ENCODE data around the gene COQ7.
A peak's percentile ranks its signal among the peaks of the same experiment; 100 is the strongest.

COQ7 gene

GRCh38 chr16:19086322-19087199, 19.1 kb downstream of the COQ7 start:
- ATAC-seq, result peak; percentile 88 to 96

DNA sequence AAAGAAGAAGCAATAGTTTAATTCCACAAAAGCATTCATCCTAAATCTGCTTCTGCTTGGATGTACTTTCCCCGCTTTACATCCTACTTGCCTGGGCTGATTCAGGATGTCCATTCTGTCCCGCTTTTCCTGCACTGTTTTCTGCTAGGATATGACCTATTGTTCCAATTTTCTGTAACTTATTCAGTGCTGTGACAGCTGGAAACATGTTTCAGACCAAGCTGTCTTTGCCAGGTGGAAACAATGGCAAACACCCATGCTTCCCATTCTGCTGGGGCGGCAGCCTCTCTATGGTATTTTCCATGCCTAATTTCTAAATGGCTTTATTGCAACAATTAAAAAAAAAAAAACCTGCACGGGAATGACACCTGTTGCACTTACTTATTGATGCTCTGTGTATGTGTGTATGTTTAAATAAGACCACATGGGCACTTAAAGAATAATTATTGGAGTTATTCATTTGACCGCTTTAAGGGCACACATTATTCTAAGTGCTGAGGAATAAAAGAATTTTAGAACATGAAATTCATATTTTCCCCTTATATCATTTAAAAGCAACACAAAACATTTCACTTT, 21.0 kb downstream of the COQ7 start:
- no peak for ATAC-seq

- no peak for ATAC-seq
These were observed 22.1 kb downstream of the COQ7 start for GRCh38 chr16:19089410-19089955.

DNA sequence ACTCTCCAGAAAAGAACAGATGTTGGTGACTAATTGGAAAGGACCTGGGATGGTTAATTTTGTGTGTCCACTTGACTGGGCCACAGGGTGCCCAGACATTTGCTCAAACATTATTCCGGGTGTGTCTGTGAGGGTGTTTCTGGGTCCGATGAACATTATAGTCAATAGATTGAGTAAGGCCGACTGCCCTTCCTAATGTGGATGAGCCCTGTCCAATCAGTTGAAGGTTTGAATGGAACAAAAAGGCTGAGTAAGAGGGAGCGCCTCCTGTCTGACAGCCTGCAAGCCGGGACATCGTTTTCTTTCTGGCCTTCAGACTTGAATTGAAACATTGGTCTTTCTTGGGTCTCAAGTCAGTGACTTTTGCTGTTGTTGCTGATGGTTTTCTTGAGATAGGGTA, 23.5 kb downstream of the COQ7 start:
- ATAC-seq, result no peak

DNA sequence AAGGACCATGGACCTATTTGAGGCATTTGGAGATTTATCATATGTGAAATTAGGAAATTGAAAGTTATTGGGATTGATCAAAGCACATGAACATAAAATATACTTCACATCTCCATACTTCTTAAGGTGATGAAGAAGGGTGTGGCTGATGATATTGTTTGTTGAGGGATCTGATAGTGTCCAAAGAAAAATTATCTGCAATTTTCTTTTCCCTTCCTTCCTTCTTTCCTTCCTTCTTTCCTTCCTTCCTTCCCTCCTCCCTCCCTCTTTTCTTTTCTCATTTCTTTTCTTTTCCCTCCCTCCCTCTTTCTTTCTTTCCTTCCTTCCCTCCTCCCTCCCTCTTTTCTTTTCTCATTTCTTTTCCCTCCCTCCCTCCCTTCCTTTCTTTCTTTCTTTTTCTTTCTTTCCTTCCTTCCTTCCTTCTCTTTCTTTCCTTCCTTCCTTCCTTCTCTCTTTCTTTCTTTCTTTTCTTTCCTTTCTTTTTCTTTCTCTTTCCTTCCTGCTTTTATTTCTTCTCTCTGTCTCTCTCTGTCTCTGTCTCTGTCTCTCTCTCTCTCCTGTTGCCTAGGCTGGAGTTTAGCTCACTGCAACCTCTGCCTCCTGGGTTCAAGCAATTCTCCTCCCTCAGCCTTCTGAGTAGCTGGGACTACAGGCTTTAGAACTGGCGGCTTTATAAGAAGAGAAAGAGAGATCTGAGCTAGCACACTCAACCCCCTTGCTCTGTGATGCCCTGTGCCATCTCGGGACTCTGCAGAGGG, 25.4 kb downstream of the COQ7 start:
- ATAC-seq, result no peak

DNA sequence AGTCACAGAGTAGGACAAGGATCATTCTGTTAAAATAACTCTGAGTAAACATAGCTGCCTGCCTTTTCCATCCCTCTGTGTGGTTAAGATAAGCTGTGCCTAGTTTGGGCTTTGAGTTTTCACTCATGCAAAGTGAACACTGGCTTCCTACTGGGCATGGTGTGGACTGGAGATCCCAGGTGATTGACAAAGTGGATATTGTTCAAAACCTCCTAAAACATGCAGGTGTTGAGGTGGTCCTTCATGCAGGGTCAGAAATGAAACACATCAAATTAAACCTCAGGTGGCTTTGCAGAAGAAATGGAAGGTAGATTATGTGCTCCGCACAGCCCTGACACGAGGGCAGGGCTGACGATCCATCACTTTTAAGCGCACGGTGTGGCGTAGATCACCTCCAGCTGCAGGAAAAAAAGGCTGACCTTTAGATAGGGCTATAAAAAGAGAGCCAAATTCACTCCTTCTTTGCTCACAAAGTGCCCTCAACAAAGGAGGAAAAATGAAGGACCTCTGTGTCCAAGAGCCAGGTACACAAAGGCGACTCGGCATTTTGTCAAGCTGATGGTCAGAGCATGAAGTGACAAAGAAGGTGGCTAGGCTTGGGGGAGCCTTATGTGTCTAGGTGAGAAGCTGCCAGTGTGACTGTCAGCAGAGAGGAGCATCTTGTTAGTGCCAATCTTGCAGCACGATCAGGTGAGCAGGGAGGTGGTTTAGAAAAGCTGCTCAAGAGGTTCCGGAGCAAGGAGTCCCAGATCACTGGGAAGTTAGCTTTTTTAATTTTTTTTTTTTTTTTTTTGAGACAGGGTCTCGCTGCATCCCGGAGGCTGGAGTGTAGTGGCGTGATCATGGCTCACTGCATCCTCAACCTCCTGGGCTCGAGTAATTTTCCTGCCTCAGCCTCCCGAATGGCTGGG, 26.5 kb downstream of the COQ7 start:
- ATAC-seq, result no peak

DNA sequence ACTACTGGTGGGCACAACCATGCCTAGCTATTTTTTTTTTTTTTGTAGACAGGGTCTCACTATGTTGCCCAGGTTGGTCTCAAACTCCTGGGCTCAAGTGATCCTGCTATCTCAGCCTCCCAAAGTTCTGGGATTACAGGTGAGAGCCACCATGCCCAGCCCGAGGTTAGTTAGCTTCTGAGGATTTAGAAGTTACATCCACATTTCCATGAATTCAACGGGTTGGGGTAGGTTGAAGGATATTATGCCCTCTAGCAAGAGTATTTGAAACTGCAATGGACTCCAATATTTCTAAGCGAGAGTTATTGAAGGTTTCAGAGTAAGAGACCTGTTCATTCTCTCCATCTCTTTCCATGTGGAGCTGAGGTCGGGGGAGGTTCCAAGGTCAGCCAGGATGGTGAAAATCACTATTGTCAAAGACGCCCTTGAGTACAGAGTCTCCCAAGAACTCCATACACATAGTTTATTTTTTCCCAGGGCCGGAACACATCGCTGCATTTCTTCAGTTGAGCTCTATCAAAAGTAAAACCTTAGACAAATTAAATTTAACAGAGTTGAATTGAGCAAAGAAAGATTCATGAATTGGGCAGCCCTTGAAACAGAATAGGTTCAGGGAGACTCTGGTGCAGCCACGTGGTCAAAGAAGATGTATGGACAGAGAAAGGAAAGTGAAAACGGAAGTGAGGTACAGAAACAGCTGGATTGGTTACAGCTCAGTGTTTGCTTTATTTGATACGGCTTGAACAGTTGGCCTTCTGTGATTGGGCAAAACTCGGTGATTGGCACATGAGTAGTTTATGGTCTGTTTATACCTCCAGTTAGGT, 27.3 kb downstream of the COQ7 start:
- peak; percentile 38 to 61 for ATAC-seq

DNA sequence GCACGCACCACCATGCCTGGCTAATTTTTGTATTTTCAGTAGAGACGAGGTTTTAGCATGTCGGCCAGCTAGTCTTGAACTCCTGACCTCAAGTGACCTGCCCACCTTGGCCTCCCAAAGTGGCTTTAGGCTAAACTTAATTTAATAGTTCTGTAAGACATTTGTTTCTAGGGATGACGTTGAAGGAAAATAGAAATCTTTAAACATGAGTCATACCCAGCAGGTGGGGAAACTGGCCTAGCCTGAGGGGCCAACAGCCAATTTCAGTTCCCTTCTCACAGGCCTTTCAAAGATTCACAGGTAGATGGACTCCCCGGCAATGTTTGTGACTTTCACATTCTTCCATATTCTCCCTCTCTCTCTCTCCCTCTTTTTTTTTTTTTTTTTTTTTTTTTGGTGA, 28.2 kb downstream of the COQ7 start:
- no peak for ATAC-seq

- no peak for ATAC-seq
These were observed 30.8 kb downstream of the COQ7 start for GRCh38 chr16:19098173-19098572.

GRCh38 chr16:19102187-19102872, 34.9 kb downstream of the COQ7 start:
- ATAC-seq, result no peak

GRCh38 chr16:19104607-19105006, 37.2 kb downstream of the COQ7 start:
- no peak for ATAC-seq

DNA sequence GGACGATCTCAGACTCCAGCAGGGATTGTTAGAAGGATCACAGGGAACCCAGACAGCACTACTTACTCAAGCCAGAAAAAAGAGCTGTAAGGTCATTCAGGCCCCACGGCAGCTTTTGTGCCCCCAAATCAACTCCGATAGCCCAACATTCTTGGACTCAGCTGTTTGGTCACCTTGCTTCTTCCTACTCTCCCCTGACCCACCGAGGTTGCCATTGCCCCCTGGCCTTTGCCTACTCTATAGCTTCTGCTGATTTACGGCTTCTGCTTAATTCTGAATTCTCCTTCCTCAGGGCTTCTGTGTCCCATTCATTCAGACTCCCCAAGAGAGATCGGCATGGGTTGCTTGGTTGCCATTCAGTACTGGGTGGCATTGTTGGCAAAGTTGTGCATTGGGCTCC, 37.7 kb downstream of the COQ7 start:
- ATAC-seq, result no peak

DNA sequence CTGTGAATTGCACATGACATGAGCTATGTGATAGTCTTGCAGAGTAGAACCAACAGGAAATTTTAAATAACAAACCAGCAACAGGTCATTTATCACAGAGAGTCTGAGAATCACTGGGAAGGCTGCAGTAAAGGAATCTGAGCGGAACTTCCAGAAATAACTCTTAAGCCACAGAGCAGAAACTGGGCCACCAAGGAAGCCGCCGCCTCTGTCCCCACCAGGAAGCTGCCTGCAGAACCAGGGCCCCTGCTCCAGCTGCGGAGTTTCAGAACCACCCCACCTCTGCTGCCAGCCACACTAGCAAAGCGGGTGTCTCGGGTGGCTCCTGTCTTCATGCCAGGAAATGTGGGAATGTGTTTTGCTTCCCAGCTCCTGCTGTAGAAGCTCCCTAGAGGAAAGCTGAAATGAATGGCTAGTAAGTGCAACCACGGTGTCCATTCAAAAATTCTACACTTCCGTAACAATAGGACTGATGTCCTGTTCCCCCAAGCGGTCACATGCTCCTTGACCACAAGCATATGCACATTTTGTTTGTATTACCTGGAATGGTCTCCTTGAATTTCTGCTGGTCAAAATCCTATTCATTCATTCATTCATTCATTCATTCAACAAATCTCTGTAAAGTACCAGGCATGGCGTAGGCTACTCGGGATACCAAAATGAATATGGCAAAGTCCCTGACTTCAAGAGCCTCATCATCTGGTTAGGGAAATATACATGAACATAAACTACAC, 38.6 kb downstream of the COQ7 start:
- no peak for ATAC-seq

DNA sequence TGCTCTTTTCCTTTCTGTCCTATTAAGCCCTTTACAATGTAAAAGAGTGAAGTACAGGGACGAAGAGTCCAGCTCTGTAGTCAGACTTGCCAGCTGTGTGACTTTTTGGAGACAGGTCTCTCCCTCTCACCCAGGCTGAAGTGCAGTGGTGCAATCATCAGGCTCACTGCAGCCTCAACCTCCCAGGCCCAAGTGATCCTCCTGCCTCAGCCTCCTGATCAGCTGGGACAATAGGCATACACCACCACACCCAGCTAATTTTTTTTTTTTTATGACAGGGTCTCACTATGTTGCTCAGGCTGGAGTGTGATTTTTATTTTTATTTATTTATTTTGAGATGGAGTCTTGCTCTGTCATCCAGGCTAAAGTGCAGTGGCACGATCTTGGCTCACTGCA, 39.2 kb downstream of the COQ7 start:
- no peak for ATAC-seq

DNA sequence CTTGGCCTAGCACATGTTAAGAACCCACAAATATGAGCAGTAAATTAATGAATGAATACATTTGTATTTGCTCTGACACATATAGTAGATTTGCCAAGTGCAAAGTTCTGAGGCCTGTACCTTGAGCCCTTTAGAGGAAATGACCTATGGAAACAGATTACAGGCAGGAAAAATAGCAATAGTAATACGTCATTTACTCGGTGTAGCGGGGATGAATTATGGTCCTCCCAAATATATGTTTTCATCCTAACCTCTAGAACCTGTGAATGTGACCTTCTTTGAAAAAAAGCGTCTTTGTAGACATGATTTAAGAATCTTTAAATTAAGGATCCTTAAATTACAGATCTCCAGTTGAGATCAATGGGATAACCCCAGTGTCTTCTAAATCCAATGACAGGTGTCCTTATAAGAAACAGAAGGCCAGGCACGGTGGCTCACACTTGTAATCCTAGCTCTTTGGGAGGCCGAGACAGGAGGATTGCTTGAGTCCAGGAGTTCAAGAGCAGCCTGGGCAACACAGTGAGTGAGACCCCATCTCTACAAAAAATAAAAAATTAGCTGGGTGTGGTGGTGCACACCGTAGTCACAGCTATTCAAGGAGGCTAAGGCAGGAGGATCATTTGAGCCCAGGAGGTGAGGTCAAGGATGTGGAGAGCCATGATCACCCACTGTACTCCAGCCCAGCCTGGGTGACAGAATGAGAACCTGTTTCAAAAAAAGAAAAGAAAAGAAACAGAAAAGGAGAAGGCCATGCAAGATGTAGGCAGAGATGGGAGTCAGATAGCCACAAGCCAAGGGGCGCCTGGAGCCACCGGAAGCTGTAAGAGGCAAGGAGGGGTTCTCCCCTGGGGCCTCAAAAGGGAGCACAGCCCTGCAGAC, 41.2 kb downstream of the COQ7 start:
- no peak for ATAC-seq

GRCh38 chr16:19109288-19109664, 41.9 kb downstream of the COQ7 start:
- no peak for ATAC-seq

GRCh38 chr16:19110537-19111360, 43.3 kb downstream of the COQ7 start:
- no peak for ATAC-seq

DNA sequence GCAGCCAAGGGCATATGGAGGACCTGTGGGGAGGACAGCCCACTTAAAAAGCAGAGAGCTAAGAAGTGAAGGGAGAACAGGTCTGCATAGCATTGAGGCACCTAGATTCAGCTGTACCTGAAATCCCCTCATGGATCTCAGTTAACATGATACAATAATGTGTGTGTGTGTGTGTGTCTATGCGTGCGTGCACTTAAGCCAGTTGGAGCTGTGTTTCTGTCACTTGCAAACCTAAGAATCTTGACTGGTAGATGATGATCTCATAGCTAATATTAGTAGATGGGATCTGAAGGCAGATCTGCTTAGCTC, 44.6 kb downstream of the COQ7 start:
- ATAC-seq, result no peak
